HEK293 (cell line): ENCODE data around the gene PDE4B.

Experiments
- CTCF ChIA-PET: fragments of 350-600 bp; formaldehyde crosslinking; extraction: SDS; loops from one replicate; lab custom pipeline; 2021; ENCODE audit warnings: antibody characterized with exemption; lab: Yijun Ruan, JAX
- POLR2A ChIA-PET: fragments of 300-600 bp; formaldehyde crosslinking; extraction: SDS; loops from one replicate; lab custom pipeline; 2020; ENCODE audit warnings: antibody characterized with exemption, inconsistent platforms; lab: Yijun Ruan, JAX
- H3K27ac ChIP-seq: fragments of 200-500 bp; sonication (Bioruptor generic); 2 replicates; pipeline ENCODE4 v1.5.1; 2014; ENCODE audit warnings: low read depth, low read length, control low read depth, inconsistent platforms; ENCODE audit errors: extremely low read depth
- H3K36me3 ChIP-seq, 2 experiments: fragments of 200-500 bp in 1 of 2; sonication (Bioruptor generic) in 1 of 2; 1 replicate in 1 of 2; 2 replicates in 1 of 2; pipeline ENCODE4 v1.5.1; 2014 to 2017; ENCODE audit warnings: inconsistent platforms in 2 of 2, low read length in 2 of 2; ENCODE audit not compliant: control insufficient read depth in 2 of 2, insufficient read depth in 1 of 2
- H3K4me1 ChIP-seq: fragments of 200-500 bp; sonication (Bioruptor generic); 2 replicates; pipeline ENCODE4 v1.5.1; 2014; ENCODE audit warnings: mild to moderate bottlenecking, low read length, inconsistent platforms; ENCODE audit not compliant: control insufficient read depth, insufficient read depth
- H3K4me3 ChIP-seq: 2 replicates; pipeline ENCODE4 v1.5.1; 2011; ENCODE audit warnings: low read depth, mild to moderate bottlenecking, control low read depth, low read length, moderate library complexity
- H3K9me3 ChIP-seq: fragments of 200-500 bp; sonication (Bioruptor generic); 2 replicates; pipeline ENCODE4 v1.5.1; 2014; ENCODE audit warnings: low read depth, low read length, inconsistent platforms; ENCODE audit not compliant: control insufficient read depth, insufficient read depth
- AEBP2 ChIP-seq: fragments of 450-650 bp; formaldehyde crosslinking; IDR thresholded peaks from 2 replicates; pipeline ENCODE4 v1.5.1; 2016; ENCODE audit warnings: missing biosample characterization, missing genetic modification characterization, borderline replicate concordance
- GLI4 ChIP-seq: fragments of 450-650 bp; formaldehyde crosslinking; IDR thresholded peaks from 2 replicates; pipeline ENCODE4 v1.5.1; 2016; ENCODE audit warnings: missing biosample characterization, missing genetic modification characterization
- HOXD13 ChIP-seq: sonication (generic); formaldehyde crosslinking; IDR thresholded peaks from 2 replicates; pipeline ENCODE4 v1.8.0; 2022; ENCODE audit warnings: missing genetic modification reagents, borderline replicate concordance
- KLF10 ChIP-seq: fragments of 450-650 bp; IDR thresholded peaks from 2 replicates; pipeline ENCODE4 v1.5.1; 2018; ENCODE audit warnings: missing biosample characterization, mild to moderate bottlenecking, missing genetic modification characterization
- OVOL3 ChIP-seq: fragments of 450-650 bp; formaldehyde crosslinking; IDR thresholded peaks from 2 replicates; pipeline ENCODE4 v1.5.1; 2016; ENCODE audit warnings: missing biosample characterization, missing genetic modification characterization
- PRDM2 ChIP-seq: fragments of 450-650 bp; formaldehyde crosslinking; IDR thresholded peaks from 2 replicates; pipeline ENCODE4 v1.5.1; 2016; ENCODE audit warnings: missing biosample characterization, missing genetic modification characterization, borderline replicate concordance
- TSHZ1 ChIP-seq: fragments of 450-650 bp; formaldehyde crosslinking; IDR thresholded peaks from 2 replicates; pipeline ENCODE4 v1.5.1; 2016; ENCODE audit warnings: missing biosample characterization, missing genetic modification characterization, borderline replicate concordance
- YY2 ChIP-seq: fragments of 450-650 bp; formaldehyde crosslinking; IDR thresholded peaks from 2 replicates; pipeline ENCODE4 v1.5.1; 2016; ENCODE audit warnings: missing biosample characterization, missing genetic modification characterization
- ZBTB17 ChIP-seq: fragments of 450-650 bp; formaldehyde crosslinking; IDR thresholded peaks from 2 replicates; pipeline ENCODE4 v1.5.1; 2016; ENCODE audit warnings: missing biosample characterization, missing genetic modification characterization
- ZIC2 ChIP-seq: fragments of 450-650 bp; formaldehyde crosslinking; IDR thresholded peaks from 2 replicates; pipeline ENCODE4 v1.5.1; 2016; ENCODE audit warnings: missing biosample characterization, missing genetic modification characterization
- ZNF169 ChIP-seq: fragments of 450-650 bp; formaldehyde crosslinking; IDR thresholded peaks from 2 replicates; pipeline ENCODE4 v1.5.1; 2016; ENCODE audit warnings: missing biosample characterization, missing genetic modification characterization
- ZNF19 ChIP-seq: fragments of 450-650 bp; formaldehyde crosslinking; IDR thresholded peaks from 2 replicates; pipeline ENCODE4; 2016; ENCODE audit warnings: missing biosample characterization, missing genetic modification characterization, low read depth
- ZNF214 ChIP-seq: fragments of 450-650 bp; formaldehyde crosslinking; IDR thresholded peaks from 2 replicates; pipeline ENCODE4 v1.5.1; 2017; ENCODE audit warnings: missing biosample characterization, mild to moderate bottlenecking, missing genetic modification characterization, borderline replicate concordance
- ZNF221 ChIP-seq: fragments of 450-650 bp; formaldehyde crosslinking; IDR thresholded peaks from 2 replicates; pipeline ENCODE4 v1.5.1; 2017; ENCODE audit warnings: missing biosample characterization, missing genetic modification characterization, borderline replicate concordance
- ZNF280D ChIP-seq: fragments of 450-650 bp; formaldehyde crosslinking; IDR thresholded peaks from 2 replicates; pipeline ENCODE4 v1.5.1; 2016; ENCODE audit warnings: missing biosample characterization, missing genetic modification characterization
- ZNF391 ChIP-seq: fragments of 450-650 bp; formaldehyde crosslinking; IDR thresholded peaks from 2 replicates; pipeline ENCODE4 v1.5.1; 2016; ENCODE audit warnings: low read depth, missing biosample characterization, missing genetic modification characterization, borderline replicate concordance
- ZNF404 ChIP-seq: fragments of 450-650 bp; formaldehyde crosslinking; IDR thresholded peaks from 2 replicates; pipeline ENCODE4 v1.5.1; 2017; ENCODE audit warnings: missing biosample characterization, missing genetic modification characterization
- ZNF530 ChIP-seq: fragments of 450-650 bp; formaldehyde crosslinking; IDR thresholded peaks from 2 replicates; pipeline ENCODE4 v1.5.1; 2016; ENCODE audit warnings: low read depth, missing biosample characterization, missing genetic modification characterization
- ZNF561 ChIP-seq: fragments of 450-650 bp; IDR thresholded peaks from 2 replicates; pipeline ENCODE4 v1.5.1; 2018; ENCODE audit warnings: missing biosample characterization, missing genetic modification characterization, borderline replicate concordance
- ZNF654 ChIP-seq: fragments of 450-650 bp; formaldehyde crosslinking; IDR thresholded peaks from 2 replicates; pipeline ENCODE4 v1.5.1; 2016; ENCODE audit warnings: low read depth, missing biosample characterization, missing genetic modification characterization
- ZSCAN30 ChIP-seq: fragments of 450-650 bp; IDR thresholded peaks from 2 replicates; pipeline ENCODE4 v1.5.1; 2018; ENCODE audit warnings: missing biosample characterization, mild to moderate bottlenecking, missing genetic modification characterization, moderate library complexity

Gene PDE4B

GRCh38 chr1:66395202-66396061 is 602.7 kb downstream of the PDE4B start (continued):
- TF ChIP-seq AEBP2 (tag by site-specific recombination) (no peak), ZNF561 (no peak), ZBTB17 (tag by site-specific recombination) (no peak), ZSCAN30 (no peak), KLF10 (tag by site-specific recombination) (no peak), PRDM2 (tag by site-specific recombination) (no peak)

- Histone ChIP-seq H3K27ac (no peak overlapping the region), H3K4me3 (no peak overlapping the region), H3K36me3 (no peaks in the 10 kb centered on the region), H3K9me3 (no peaks in the 10 kb centered on the region), H3K4me1 (no peaks in the 10 kb centered on the region)
- POLR2A ChIA-PET = no interaction called here
- CTCF ChIA-PET = interaction anchor here (0.8 kb wide), 1 partner anchor 41 kb away, joined by 4 read pairs; no protein-coding TSS in a partner anchor
- TF ChIP-seq ZNF280D (tag by site-specific recombination) (no peak), ZNF654 (tag by site-specific recombination) (no peak), ZNF391 (no peak), ZNF404 (tag by site-specific recombination) (no peak), ZNF169 (tag by site-specific recombination) (no peak), OVOL3 (tag by site-specific recombination) (no peak), GLI4 (no peak), TSHZ1 (tag by site-specific recombination) (no peak), ZIC2 (tag by site-specific recombination) (no peak), YY2 (tag by site-specific recombination) (no peak), HOXD13 (CRISPR knock-in tag) (no peak), ZNF19 (tag by site-specific recombination) (no peak), ZNF214 (no peak), ZNF530 (tag by site-specific recombination) (no peak), ZNF221 (tag by site-specific recombination) (no peak)
Measured at GRCh38 chr1:66396212-66396890, 603.7 kb downstream of the PDE4B start.
